ENCODE results near the gene BMPR1B. TPM values are rescaled to one million over a fixed set of nuclear protein-coding genes. Genes with fewer than 3 reads are reported as not detected.

BMPR1B gene
- total and polyA plus RNA-seq, 9 donors = 4.9 to 35.7 (median 13.3) TPM

GRCh38 chr4:94803181-94803580 lies 45.4 kb downstream of the BMPR1B start:
- H3K36me3 ChIP-seq = no peaks in the 10 kb centered on the region
- H3K27ac ChIP-seq = no peak overlapping the region
- H3K4me3 ChIP-seq = no peak overlapping the region
- H3K4me1 ChIP-seq (ENCODE audit: insufficient read depth) = no peaks in the 10 kb centered on the region
- DNase-seq = no peak
- no peaks in the 10 kb centered on the region for H3K9me3 ChIP-seq
- TF ChIP-seq EP300 (IDR thresholded peaks at IDR 0.05) (no peak), CTCF (IDR thresholded peaks at IDR 0.05) (no peak), POLR2A (IDR thresholded peaks at IDR 0.05) (no peak)
- H3K27me3 ChIP-seq = no peaks in the 10 kb centered on the region
- 86 to 91% (median 88%) methylated on average over 2 of the region's 2 CpGs for WGBS, 3 donors
- intact Hi-C loops (cut with DNase I) = no loop called here

GRCh38 chr4:94804650-94805049 lies 46.9 kb downstream of the BMPR1B start:
- no peak for DNase-seq
- TF ChIP-seq POLR2A (IDR thresholded peaks at IDR 0.05) (no peak), CTCF (IDR thresholded peaks at IDR 0.05) (no peak), EP300 (IDR thresholded peaks at IDR 0.05) (no peak)
- no peak overlapping the region for H3K27ac ChIP-seq
- H3K9me3 ChIP-seq = no peaks in the 10 kb centered on the region
- no peaks in the 10 kb centered on the region for H3K36me3 ChIP-seq
- intact Hi-C loops (cut with DNase I) = no loop called here
- no peaks in the 10 kb centered on the region for H3K27me3 ChIP-seq
- H3K4me3 ChIP-seq = no peak overlapping the region
- WGBS, 3 donors = 38 to 47% (median 41%) methylated on average over 4 of the region's 4 CpGs
- H3K4me1 ChIP-seq (ENCODE audit: insufficient read depth) = no peaks in the 10 kb centered on the region

GRCh38 chr4:94806376-94806775 lies 48.6 kb downstream of the BMPR1B start:
- Histone ChIP-seq H3K4me1 (ENCODE audit: insufficient read depth) (no peaks in the 10 kb centered on the region), H3K9me3 (no peaks in the 10 kb centered on the region), H3K36me3 (no peaks in the 10 kb centered on the region), H3K27me3 (no peaks in the 10 kb centered on the region), H3K4me3 (no peak overlapping the region), H3K27ac (no peak overlapping the region)
- no peak for DNase-seq
- intact Hi-C loops (cut with DNase I) = no loop called here
- no peak for TF ChIP-seq CTCF (IDR thresholded peaks at IDR 0.05)
- no peak for TF ChIP-seq POLR2A (IDR thresholded peaks at IDR 0.05)
- TF ChIP-seq EP300 (IDR thresholded peaks at IDR 0.05) = no peak
- 88 to 93% (median 91%) methylated on average over 2 of the region's 2 CpGs for WGBS, 3 donors

GRCh38 chr4:94811643-94812042 lies 53.9 kb downstream of the BMPR1B start:
- 13 to 24% (median 14%) methylated on average over 5 of the region's 5 CpGs for whole genome bisulfite sequencing, 3 donors
- H3K36me3 ChIP-seq = no peaks in the 10 kb centered on the region
- no peaks in the 10 kb centered on the region for H3K27me3 ChIP-seq
- no peak for DNase-seq
- intact Hi-C loops (cut with DNase I) = no loop called here
- H3K4me1 ChIP-seq (ENCODE audit: insufficient read depth) = no peaks in the 10 kb centered on the region
- no peak for TF ChIP-seq POLR2A (IDR thresholded peaks at IDR 0.05)
- TF ChIP-seq EP300 (IDR thresholded peaks at IDR 0.05) = no peak
- TF ChIP-seq CTCF (IDR thresholded peaks at IDR 0.05) = no peak
- no peak overlapping the region for H3K27ac ChIP-seq
- H3K9me3 ChIP-seq = no peaks in the 10 kb centered on the region
- no peak overlapping the region for H3K4me3 ChIP-seq

GRCh38 chr4:94813221-94813620 lies 55.5 kb downstream of the BMPR1B start:
- intact Hi-C loops (cut with DNase I) = no loop called here
- no peaks in the 10 kb centered on the region for H3K36me3 ChIP-seq
- DNase-seq = no peak
- H3K9me3 ChIP-seq = no peaks in the 10 kb centered on the region
- H3K27me3 ChIP-seq = no peaks in the 10 kb centered on the region
- TF ChIP-seq EP300 (IDR thresholded peaks at IDR 0.05) (no peak), CTCF (IDR thresholded peaks at IDR 0.05) (no peak), POLR2A (IDR thresholded peaks at IDR 0.05) (no peak)
- H3K27ac ChIP-seq = no peak overlapping the region
- no peak overlapping the region for H3K4me3 ChIP-seq
- no peaks in the 10 kb centered on the region for H3K4me1 ChIP-seq (ENCODE audit: insufficient read depth)
- 94 to 96% (median 95%) methylated on average over 6 of the region's 6 CpGs for WGBS, 3 donors

Data from ovary (tissue), 9 donors.